Esophagus squamous epithelium (tissue), 4 donors: Measurements from ENCODE around the gene PRCP.

Source experiments
- CTCF ChIP-seq, 6 experiments: fragments of 450-650 bp in 4 of 6; fragments of 200-600 bp in 2 of 6; sonication (generic) in 2 of 6; IDR thresholded peaks; one replicate each; pipeline ENCODE4 v1.5.1; 2016 to 2019; ENCODE audit warnings: antibody characterized with exemption in 6 of 6, mild to moderate bottlenecking in 4 of 6, moderate library complexity in 4 of 6
- POLR2A ChIP-seq, 4 donors: fragments of 450-650 bp; IDR thresholded peaks; one replicate each; pipeline ENCODE4 v1.6.1; 2017; ENCODE audit warnings: antibody characterized with exemption in 4 of 4, mild to moderate bottlenecking in 4 of 4, moderate library complexity in 3 of 4

GRCh38 chr11:82790723-82791484 is 109.3 kb downstream of the PRCP start:
- no peak for TF ChIP-seq CTCF (IDR thresholded peaks at IDR 0.05)
- no peak for TF ChIP-seq POLR2A (IDR thresholded peaks at IDR 0.05)
